HG03066 (cell line): ENCODE results near the gene MCM5.
"Not testable (repeated sequence)": the region's sequence is repeated elsewhere in the genome, so short reads cannot be mapped to it uniquely, and the experiment has no call there.

Source experiments
- ATAC-seq: cut with Tn5 transposase; IDR thresholded peaks from one replicate; pipeline ENCODE4 v1.9.1; 2021; ENCODE audit warnings: low read depth; ENCODE audit not compliant: unreplicated experiment

The MCM5 gene

DNA sequence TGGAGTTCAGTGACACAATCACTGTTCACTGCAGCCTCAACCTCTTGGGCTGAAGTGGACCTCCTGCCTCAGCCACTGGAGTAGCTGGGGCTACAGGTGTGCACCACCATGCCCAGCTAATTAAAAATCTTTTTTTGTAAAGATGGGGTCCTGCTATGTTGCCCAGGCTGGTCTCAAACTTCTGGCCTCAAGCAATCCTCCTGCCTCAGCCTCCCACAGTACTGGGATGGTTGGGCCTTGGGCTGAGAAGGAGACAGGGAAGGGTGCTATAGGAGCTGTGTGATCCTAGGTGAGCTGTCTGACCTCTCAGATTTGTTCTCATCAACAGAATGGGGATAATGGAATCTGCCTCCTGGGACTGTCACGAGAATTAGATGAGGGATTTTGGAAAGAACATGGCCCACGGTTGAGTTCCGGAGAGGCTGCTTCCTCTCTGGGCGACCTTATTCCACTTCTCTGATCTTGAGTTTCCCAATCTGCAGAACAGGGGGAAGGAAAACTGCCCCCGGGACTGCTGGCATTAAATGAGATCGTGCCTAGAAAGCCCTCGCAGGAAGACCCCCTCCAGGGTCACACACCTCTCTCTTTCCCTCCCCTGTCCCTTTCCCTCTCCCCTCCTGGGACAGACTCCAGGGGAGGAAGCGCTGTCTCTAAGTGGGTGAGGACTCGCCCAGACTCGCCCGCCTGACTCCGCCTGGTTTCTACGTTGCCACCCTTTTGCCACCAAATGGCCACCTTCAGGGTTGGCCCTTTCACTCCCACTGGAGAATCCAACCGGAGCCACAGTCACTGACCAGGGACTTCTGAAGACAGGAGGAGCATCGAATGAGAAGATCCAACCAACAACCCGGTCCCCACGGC is 50.1 kb downstream of the MCM5 start:
- ATAC-seq, result no peak

- no peak for ATAC-seq
Observed at GRCh38 chr22:35450824-35451569, 51.1 kb downstream of the MCM5 start.

DNA sequence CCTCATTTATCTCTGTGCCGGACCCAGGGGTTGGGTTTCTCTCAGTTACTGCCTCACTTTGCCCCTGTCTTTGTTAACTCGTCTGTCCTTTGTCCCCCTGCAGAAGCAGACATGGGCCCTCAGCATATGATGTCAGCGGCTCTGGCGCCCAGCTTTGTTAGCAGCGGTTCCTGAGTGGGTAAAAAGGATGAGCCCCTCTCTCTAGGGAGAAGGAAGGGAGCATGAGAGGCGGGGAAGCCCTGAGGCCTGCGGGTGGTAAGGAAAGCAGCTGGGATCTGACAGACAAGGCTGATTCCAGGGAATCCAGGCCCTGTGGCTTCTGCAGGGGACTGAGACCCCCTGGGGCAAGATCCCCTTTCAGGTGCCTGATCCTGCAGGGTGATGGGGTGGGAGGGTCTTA is 51.7 kb downstream of the MCM5 start:
- no peak for ATAC-seq

GRCh38 chr22:35452351-35452781 is 52.4 kb downstream of the MCM5 start:
- ATAC-seq, result no peak

DNA sequence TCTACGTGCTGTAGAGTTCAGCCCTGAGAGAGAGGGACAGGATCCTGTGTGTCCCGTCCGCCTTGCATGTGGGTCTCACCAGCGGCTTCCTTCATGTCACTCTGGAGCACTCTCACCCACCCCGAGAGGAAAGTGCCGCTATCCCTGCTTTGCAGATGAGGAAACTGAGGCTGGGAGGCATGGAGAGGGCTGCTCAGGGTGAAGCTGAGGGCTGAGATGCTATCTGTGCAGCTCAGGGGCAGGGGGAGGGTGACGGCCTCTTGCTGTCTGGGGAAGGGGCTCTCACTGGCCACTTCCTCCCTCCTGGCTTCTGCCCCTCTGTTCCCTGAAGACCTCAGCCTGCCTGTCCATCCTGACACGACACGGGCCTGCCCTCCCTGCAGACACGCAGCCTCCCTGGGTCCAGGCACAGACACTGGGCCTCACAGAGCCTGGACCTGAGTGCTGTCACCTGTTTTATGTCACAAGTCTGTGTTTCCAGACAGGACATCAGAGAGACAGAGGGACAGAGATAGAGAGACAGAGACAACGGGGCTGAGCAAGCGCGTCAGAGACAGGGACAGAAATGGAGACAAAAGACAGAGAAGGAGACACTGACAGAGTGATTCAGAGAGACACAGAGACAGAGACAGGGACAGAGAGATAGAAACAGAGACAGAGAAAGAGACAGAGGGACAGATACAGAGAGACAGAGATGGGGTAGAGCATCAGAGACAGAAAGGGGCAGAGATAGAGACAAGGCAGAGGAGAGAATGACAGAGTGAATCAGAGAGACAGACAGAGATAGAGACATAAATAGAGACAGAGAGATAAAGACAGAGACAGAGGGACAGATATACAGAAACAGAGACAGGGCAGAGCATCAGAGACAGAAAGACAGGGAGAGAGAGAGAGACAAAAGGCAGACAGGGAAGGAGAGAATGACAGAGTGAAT is 53.1 kb downstream of the MCM5 start:
- no peak for ATAC-seq

DNA sequence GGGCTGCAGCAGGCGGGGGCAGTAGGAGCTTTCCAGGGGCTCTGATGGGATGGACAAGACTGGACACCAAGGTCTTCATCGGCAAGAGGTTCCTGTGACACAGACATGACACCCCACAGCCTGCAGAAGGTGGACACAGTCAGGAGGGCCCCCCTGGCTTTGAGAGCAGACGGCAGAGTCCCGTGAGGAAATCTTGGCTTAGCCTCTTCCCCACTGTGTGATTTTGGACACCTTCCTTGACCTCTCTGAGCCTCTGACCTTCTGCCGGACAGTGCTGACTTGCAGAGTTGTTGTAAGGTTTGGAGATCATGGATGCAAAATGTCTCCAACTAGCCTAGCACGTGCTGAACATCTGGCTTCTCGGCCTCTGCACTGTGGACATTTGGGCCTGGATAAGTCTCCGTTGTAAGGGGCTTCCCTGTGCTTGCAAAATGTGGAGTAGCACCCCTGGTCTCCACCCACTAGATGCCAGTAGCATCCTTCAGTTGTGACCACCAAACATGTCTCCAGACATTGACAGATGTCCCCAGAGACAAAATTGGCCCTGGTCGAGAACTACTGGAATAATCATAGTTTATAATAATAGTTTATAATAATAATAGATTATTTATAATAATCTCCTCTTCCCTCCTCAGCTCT is 54.6 kb downstream of the MCM5 start:
- ATAC-seq, result no peak

DNA sequence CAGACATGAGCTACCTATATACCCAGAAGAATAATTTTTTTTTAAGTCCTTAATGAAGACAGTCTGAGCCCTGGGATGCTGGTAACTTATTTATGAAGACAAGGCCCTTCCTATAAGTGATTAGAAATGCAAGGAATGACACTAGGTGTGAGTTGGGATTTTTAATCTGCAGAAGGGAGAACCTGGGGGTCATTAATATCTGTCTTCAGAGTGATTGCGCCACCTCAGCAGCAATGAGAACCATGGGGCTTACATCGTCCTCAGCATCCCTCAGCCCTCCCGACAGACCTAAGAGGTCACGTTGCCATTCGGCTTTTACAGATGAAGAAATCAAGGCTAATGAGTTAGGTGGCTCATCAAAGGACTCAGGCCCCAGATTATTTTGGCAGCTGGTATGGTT is 55.6 kb downstream of the MCM5 start:
- no peak for ATAC-seq

- no peak for ATAC-seq
Observed at GRCh38 chr22:35456757-35457156, 56.8 kb downstream of the MCM5 start.

DNA sequence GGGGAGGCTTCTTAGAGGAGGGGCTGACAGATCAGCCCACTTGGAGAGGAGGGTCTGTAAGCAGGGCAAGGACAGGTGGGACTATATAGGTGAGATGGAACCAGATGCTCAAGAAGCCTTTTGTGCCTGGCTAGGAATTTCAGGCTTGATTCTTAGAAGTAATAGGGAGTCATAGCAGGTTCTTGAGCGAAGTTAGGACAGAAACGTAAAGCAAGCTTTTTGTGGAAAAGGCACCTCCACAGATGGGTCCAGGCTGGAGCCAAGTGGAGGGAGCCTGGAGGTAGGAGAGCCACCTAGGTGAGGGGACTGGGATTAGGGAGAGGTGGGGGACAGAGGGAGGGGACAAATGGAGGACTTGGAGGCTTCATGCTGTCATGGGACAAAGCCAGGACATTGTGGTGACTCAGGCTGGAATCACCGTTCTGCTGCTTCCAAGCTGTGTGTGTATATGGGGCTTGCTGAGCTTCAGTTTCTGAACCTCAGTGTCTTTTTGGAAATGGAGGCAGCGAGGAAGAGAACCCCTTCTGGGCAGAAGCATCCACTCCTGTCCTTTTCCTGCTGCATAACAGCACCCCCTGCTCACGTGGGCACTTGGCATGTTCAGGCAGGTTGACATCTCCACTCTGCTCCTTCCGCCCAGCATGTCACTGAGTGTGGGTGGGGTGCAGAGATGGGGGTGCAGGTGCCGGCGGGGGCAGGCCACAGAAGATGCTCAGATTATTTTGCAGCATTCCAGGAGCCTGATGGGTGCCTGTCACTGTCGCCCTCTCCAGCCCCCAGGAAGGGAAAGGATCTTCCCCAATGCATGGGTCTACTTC is 58.0 kb downstream of the MCM5 start:
- ATAC-seq, result no peak

- no peak for ATAC-seq
Observed at GRCh38 chr22:35458547-35459422, 58.8 kb downstream of the MCM5 start.

DNA sequence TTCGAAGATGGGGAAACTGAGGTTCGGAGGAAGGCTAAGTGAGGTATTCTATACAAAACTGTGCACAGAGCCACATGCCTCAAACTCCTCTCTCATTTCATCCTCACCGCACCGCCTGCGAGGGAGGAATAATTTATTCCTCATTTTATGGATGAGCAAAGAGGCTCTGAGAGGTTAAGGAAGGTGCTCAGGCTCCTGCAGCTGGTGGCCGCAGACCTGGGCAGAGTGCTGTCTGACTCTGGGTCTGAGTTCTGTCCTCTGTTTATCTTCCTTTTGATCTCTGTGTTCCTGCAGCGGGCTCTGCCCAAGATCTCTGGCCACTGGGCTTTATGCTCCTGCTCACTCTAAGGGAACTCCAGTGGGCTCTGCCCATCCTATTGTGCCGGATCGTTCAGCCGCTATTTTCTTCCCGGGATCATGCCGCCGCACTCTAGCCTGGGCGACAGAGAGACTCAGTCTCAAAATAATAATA is 59.5 kb downstream of the MCM5 start:
- no peak for ATAC-seq

- not testable (repeated sequence) for ATAC-seq
Observed at GRCh38 chr22:35459976-35460375, 60.0 kb downstream of the MCM5 start.

- no peak for ATAC-seq
Observed at GRCh38 chr22:35460688-35461087, 60.7 kb downstream of the MCM5 start.

- no peak for ATAC-seq
Observed at GRCh38 chr22:35462498-35463230, 62.7 kb downstream of the MCM5 start.

DNA sequence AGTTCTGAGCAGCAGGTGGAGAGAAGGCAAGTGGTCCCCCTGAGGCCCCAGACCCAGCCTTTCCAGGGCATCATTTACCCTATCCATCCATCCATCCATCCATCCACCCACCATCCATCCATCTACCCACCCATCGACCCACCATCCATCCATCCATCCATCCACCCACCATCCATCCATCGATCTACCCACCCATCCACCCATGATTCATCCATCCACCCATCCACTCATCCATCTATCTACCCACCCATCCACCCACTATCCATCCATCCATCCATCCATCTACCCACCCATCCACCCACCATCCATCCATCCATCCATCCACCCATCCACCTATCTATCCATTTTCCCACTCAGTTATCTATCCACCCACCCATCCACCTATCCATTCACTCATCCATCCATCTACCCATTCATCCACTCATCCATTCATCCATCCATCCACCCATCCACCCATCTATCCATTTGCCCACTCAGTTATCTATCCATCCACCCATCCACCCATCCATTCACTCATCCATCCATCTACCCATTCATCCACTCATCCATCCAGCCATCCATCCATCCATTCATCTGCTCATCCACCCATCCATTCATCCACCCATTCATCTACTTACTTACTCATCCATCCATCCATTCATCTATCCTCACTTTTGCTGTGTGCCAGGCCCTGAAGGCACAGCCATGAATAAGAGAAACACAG is 63.4 kb downstream of the MCM5 start:
- ATAC-seq, result no peak

- ATAC-seq, result no peak
Observed at GRCh38 chr22:35464399-35464798, 64.5 kb downstream of the MCM5 start.

DNA sequence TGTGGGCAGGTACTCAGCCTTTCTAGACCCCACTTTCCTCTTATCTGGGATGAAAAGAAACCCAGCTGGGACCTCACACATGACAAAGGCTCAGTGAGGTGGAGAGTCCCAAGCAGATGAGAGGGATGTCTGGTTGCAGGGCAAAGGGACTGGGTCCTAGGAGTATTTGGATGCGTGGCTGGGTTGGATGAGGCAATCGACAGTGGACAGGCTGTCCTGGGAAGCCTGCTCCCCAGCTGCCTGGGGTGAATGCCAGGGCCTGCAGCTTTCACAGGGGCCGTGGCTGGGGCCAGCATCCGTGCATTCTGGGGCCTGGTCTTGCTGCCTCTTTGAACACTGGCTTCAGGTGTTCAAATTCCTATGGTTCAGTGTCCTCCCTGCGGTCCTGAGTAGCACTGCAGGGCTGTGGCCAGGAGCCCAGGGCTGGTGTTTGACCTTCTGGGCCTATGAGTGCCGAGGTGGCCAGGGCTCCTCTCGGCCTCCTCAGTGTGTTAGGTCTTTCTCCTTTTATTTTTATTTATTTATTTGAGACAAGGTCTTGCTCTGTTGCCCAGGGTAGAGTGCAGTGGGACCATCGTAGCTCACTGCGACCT is 65.3 kb downstream of the MCM5 start:
- no peak for ATAC-seq
